Thyroid gland (tissue), 4 donors: ENCODE results near the gene NR1I2.

Source experiments
- POLR2A ChIP-seq, 2 donors: fragments of 450-650 bp; IDR thresholded peaks; one replicate each; pipeline ENCODE4 v1.6.1; 2017; ENCODE audit warnings: antibody characterized with exemption in 2 of 2, mild to moderate bottlenecking in 2 of 2, moderate library complexity in 1 of 2
- TF ChIP-seq, protein P1 (sequence below), 6 experiments: fragments of 200-600 bp in 3 of 6; fragments of 450-650 bp in 3 of 6; sonication (generic) in 3 of 6; IDR thresholded peaks; one replicate each; pipeline ENCODE4 v1.5.1; 2016 to 2019; ENCODE audit warnings: antibody characterized with exemption in 6 of 6, mild to moderate bottlenecking in 2 of 6, inconsistent platforms in 1 of 6, moderate library complexity in 1 of 6

- TF ChIP-seq, protein P1, sequence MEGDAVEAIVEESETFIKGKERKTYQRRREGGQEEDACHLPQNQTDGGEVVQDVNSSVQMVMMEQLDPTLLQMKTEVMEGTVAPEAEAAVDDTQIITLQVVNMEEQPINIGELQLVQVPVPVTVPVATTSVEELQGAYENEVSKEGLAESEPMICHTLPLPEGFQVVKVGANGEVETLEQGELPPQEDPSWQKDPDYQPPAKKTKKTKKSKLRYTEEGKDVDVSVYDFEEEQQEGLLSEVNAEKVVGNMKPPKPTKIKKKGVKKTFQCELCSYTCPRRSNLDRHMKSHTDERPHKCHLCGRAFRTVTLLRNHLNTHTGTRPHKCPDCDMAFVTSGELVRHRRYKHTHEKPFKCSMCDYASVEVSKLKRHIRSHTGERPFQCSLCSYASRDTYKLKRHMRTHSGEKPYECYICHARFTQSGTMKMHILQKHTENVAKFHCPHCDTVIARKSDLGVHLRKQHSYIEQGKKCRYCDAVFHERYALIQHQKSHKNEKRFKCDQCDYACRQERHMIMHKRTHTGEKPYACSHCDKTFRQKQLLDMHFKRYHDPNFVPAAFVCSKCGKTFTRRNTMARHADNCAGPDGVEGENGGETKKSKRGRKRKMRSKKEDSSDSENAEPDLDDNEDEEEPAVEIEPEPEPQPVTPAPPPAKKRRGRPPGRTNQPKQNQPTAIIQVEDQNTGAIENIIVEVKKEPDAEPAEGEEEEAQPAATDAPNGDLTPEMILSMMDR (IDR thresholded peaks at IDR 0.05): no peak
- TF ChIP-seq POLR2A (IDR thresholded peaks at IDR 0.05): no peak
These were observed 53.0 kb downstream of the NR1I2 start for GRCh38 chr3:119834754-119835370.
